Activated CD8-positive, alpha-beta memory T cell treated with anti-CD3 and anti-CD28 coated beads, Interleukin-2, amount 50 U/mL, for 48 hours (primary cell): ENCODE results near the gene SUSD4.
A peak's percentile ranks its signal among the peaks of the same experiment; 100 is the strongest.

Experiments used
- DNase-seq: peaks from one replicate; pipeline ENCODE4 v3.0.0-alpha.2; 2020

SUSD4 gene

GRCh38 chr1:223208164-223209076 lies 155.6 kb downstream of the SUSD4 start:
- no peak for DNase-seq

- DNase-seq: no peak
Observed at GRCh38 chr1:223207293-223208066, 156.5 kb downstream of the SUSD4 start.

- DNase-seq: no peak
Observed at GRCh38 chr1:223204424-223204823, 159.6 kb downstream of the SUSD4 start.

GRCh38 chr1:223203694-223204093 lies 160.3 kb downstream of the SUSD4 start:
- no peak for DNase-seq

GRCh38 chr1:223203034-223203408 lies 161.0 kb downstream of the SUSD4 start:
- no peak for DNase-seq

DNA sequence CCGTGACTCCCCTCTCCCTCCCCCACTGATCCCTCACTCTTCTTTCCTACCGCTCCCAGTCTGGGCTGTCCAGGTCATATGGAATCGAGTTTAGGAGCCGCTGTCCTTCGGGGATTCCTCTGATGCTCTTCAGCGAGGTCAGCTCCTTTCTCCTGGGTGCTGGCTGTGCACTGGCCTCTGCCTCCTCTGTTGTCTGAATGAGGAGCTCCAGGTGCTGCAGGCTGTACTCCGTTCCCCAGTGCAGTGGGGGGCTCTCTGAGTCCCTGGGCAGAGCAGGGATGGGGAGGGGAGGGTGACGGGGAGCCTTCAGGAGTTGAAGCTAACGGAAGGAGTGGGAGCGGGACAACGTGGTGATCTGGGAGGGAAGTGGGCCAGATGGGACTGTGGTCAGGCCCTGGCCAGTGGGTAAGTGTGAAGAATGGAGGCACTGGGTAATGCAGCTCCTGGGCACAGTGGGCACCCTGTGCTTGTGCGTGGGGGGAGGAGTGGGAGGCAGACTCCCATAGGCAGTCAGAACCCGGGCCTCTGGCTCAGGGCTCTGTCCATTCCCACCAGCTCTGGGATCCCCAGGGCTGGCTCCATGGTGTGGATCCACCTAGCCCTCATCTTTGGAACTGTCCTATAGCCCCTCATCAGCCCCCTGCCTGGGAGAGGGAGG lies 161.5 kb downstream of the SUSD4 start:
- DNase-seq: no peak

GRCh38 chr1:223201967-223202366 lies 162.0 kb downstream of the SUSD4 start:
- no peak for DNase-seq

DNA sequence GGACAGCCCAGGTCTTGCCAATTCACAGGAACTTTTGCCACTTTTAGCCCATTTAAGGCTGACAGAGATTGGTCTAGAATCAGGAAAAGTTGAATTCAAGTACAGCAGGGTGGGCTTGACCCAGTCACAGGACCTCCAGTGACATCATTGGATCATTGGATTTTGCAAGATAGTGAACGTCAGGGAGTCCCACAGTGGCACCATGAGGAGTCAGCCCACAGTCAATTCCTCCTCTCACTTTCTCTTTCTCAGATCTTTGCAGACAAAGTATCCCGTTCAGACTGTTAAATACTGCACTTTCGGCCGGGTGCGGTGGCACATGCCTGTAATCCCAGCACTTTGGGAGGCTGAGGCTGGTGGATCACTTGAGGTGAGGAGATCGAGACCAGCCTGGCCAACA lies 163.1 kb downstream of the SUSD4 start:
- DNase-seq: no peak

DNA sequence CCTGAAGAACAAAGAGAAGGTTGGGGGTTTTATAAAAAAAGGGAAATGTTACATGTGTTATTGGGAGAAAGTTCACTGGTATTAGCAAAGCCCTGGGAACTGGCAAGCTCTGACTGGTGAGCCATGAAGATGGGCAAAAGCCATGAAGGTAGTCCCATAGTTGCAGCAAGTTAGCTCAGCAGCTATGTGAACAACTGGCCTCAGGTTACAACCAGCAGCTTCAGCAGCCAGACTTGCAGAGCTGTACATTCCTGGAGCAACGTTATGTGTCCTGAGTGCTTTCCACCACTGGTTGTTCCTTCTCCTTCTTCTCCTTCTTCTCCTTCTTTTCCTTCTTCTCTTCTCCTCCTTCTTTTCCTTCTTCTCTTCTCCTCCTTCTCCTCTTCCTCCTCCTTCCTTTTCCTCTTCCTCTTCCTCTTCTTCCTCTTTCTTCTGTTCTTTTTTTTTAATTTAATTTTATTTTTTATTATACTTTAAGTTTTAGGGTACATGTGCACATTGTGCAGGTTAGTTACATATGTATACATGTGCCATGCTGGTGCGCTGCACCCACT lies 164.8 kb downstream of the SUSD4 start:
- DNase-seq: no peak

DNA sequence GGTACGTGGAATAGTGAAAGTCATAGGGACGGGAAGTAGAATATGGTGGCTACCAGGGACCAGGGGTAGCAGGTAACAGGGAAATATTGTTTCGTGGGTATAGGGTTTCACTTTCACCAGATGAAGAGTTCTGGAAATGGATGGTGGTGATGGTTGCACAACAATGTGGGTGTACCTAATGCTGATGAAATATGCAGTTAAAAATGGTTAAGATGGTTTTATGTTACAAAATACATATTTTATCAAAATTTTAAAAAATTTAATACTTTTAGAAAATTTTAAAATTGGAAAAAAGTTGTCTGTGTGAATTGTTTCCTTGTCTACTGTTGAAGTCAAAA lies 165.4 kb downstream of the SUSD4 start:
- no peak for DNase-seq

DNA sequence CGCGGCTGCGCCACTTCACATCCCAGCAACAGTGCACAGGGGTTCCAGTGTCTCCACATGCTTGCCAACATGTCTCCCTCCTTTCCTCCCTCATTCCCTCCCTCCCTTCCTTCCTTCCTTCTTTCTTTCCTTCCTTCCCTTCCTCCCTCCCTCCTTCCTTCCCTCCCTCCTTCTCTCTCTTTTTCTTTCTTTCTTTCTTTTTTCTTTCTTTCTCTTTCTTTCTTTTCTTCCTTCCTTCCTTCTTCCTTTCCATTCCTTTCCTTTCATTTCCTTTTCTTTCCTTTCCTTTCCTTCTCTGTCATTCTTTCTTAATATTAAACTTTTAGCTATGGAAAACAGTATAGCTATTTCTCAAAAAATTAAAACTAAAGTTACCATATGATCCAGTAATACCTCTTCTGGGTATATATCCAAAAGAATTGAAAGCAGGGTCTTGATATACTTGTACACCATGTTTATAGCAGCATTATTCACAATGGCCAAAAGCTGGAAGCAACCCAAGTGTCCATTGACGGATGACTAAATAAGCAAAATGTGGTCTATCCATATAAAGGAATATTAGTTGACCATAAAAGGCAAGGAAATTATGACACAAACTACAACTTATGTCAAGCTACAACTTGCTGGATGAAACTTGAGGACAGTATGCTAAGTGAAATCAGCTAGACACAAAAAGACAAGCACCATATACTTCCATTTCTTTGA lies 165.9 kb downstream of the SUSD4 start:
- DNase-seq: no peak

DNA sequence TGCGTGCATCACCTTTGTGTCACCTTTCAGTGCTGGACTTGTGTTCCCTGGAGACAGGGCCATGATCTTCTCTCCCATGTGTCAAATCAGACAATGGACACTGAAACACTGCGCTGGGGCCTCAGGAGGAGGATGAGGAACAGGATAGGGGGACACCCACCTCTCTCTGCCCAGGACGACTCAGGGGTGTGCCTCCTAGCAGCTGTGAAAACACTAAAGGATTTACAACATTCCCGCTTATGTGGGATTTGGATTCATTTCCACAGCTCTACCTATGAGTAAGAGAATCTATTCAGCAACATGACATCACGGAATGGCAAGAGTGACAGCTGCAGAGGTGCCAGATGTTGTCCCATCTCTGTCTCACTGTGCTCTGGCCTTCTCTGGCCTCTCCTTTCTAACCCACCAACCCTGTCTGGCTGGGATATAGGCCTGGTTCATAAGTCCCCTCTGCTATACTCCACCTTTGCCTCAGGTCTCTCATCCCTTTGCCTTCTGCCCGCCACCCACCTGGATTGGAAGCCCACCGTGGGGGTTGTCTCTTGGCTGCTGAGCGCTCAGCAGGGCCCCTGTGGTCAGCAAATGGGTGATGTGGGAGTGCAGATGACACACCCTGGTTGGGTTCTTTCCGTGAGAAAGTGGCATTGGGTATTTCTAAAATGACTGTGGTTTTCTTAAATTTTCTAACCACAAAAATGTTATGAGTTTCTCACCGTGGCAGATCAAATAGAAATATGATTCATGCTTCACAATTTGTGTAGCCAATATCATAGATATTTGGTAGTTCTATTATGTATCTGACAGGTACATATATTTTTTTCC lies 173.9 kb downstream of the SUSD4 start:
- DNase-seq: peak; percentile 83

DNA sequence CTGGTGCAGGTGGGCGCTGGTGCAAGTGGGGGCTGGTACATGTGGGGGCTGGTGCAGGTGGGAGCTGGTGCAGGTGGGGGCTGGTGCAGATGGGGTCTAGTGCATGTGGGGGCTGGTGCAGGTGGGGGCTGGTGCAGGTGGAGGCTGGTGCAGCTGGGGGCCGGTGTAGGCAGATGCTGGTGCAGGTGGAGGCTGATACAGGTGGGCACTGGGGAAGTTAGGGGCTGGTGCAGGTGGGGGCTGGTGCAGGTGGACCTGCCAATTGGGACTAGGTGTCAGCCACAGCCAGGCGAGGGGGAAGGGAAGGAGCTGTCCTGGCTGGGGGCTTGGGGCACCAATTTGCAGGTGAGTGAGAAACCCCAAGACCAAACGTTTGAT lies 174.5 kb downstream of the SUSD4 start:
- DNase-seq: no peak

DNA sequence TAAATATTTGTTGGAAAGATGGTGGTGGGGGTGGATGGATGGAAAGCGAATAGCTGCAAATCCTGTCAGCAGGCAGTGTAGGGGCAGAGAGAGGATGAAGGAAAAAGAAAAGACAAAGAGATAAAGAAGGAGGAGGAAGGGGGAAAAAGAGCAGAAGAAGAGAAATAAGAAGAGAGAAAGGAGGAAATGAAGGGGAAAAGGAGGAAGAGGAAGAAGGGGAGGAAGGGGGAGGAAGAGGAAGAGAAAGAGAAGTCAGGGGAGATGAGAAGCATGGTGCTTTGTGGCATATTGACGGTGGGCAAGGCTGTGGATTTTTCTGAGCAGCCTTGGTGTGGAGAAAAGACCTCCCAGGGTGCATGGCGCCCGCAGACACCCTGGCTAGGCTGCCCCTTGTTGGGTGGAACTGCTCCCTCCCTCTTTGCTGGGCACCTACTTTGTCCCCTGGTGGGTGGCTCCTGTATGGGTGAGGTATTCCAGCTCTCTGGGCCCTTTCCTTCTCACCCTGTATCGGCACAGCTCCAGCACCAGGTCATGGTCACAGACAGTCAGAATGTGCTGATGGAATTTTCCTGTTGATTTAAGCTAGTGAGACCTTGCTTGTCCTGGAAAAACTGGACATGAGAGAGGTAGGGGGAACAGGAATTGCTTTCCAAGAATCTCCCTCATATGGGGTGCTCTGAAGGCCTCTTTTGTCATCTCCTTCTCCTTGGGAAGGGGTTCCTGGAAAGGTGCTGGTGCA lies 175.2 kb downstream of the SUSD4 start:
- DNase-seq: no peak

DNA sequence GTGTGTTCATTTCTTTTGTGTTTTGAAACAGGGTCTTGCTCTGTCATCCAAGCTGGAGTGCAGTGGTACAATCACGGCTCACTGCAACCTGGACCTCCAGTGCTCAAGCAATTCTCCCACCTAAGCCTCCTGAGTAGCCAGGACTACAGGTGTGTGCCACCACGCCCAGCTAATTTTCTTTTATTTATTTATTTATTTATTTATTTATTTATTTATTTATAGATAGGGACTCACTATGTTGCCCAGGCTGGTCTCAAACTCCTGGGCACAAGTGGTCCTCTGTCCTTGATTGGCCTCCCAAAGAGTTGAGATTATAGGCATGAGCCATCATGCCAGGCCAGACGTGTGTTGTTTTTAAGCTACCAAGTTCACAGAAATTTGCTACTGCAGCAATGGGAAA lies 177.2 kb downstream of the SUSD4 start:
- no peak for DNase-seq

GRCh38 chr1:223183268-223183862 lies 180.6 kb downstream of the SUSD4 start:
- DNase-seq: no peak

- DNase-seq: no peak
Observed at GRCh38 chr1:223180731-223181321, 183.2 kb downstream of the SUSD4 start.

GRCh38 chr1:223179786-223180185 lies 184.2 kb downstream of the SUSD4 start:
- no peak for DNase-seq

DNA sequence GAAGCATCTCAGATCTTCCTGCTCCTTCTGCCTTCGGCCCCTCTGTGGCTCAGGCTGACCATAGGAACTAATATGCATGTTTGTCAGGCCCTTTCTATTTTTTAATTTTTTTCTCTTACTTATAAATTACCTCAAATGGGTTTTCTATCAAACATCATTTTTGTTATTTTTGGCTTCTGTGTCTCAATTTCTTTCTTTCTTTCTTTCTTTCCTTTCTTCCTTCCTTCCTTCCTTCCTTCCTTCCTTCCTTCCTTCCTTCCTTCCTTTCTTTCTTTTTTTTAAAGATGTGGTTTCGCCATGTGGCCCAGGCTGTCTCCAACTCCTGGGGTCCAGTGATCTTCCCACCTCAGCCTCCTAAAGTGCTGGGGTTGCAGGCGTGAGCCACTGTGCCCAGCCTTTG lies 184.7 kb downstream of the SUSD4 start:
- no peak for DNase-seq

DNA sequence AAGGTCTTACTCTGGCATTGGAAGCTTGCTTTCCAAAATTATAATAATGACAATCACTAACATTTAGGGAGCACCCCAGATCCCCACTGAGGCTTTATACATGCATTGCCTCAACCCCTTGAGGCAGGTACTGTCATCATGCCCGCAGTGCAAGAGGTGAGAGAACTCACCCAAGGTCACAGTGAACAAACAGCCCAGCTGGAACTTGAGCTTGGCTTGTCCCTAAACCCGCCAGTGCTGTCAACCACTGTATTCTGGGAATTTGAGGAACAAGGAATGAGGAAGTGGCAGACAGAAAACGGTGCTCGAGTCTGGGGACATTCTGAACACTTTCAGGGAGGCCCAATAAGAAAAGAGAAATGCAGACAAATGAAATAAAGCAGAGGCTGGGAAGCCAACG lies 186.3 kb downstream of the SUSD4 start:
- no peak for DNase-seq
